Neural cell (in vitro differentiated cells): Measurements from ENCODE around the gene OR2F2.

ENCODE experiments used
- EP300 ChIP-seq: fragments of 450-650 bp; conservative IDR thresholded peaks from 2 replicates; pipeline ENCODE4 v1.6.1; 2014; ENCODE audit warnings: antibody characterized with exemption, mild to moderate bottlenecking, moderate library complexity; ENCODE audit not compliant: poor library complexity, severe bottlenecking
- MXI1 ChIP-seq: fragments of 450-650 bp; conservative IDR thresholded peaks from 2 replicates; pipeline ENCODE4 v1.6.1; 2014; ENCODE audit warnings: antibody characterized with exemption, mild to moderate bottlenecking; ENCODE audit not compliant: poor library complexity, severe bottlenecking

GRCh38 chr7:143914938-143915652 is 19.9 kb upstream of the OR2F2 start:
- TF ChIP-seq EP300, result no peak
- no peak for TF ChIP-seq MXI1
